Measurements from ENCODE around the gene SCN1B.

- TF ChIP-seq EZH2phosphoT487 (IDR thresholded peaks at IDR 0.05; ENCODE audit: low read length) (no peak), CTCF (IDR thresholded peaks at IDR 0.05; ENCODE audit: low read length) (no peak)
These were observed 19.2 kb downstream of the SCN1B start for GRCh38 chr19:35049456-35049855.
